ENCODE results near the gene KRT3.
"Not testable (repeated sequence)": the region's sequence is repeated elsewhere in the genome, so short reads cannot be mapped to it uniquely, and the experiment has no call there.

Gene KRT3

GRCh38 chr12:52756281-52756960 lies 39.5 kb downstream of the KRT3 start:
- DNase-seq: no peak

GRCh38 chr12:52755533-52755932 lies 40.4 kb downstream of the KRT3 start:
- DNase-seq: no peak

DNA sequence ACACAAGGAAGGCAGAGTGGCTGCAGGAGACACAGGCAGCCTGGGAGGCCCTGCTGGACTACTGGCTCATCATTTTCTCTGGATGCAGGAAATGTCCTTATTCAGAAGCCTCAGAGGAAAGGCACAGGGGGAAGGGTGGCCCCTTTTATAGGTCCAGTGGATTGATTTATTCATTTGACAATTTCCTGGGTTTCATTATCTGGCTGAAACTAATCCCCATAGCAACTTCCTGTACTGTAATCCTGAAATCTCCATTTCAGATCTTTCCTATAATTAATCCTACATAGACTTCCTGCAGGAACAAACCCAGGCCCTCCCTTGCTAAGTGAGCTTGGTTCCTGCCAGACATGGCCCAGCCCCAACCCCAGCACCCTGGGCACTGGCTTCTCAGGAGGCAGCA lies 41.8 kb downstream of the KRT3 start:
- DNase-seq: no peak

- no peak for DNase-seq
Observed at GRCh38 chr12:52753283-52753682, 42.6 kb downstream of the KRT3 start.

GRCh38 chr12:52752516-52752915 lies 43.4 kb downstream of the KRT3 start:
- DNase-seq: no peak

DNA sequence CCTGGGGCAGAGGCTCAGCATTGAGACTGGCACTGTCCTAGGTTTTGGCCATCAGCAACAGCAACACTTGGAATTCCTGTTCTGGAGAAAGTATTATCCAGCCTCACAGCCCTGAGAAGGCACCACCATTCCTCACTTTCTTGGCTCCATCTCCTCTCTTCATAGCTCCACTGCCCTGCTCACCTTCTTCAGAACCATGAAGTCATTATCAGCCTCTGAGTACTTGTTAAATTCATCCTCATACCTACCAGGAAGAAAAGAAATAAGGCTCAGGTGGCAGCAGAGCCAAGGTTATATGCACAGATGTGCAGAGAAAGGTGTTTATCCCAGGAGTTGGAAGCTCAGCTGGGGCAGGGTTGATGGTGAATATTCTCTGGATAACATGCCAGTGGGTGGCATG lies 44.1 kb downstream of the KRT3 start:
- no peak for DNase-seq

DNA sequence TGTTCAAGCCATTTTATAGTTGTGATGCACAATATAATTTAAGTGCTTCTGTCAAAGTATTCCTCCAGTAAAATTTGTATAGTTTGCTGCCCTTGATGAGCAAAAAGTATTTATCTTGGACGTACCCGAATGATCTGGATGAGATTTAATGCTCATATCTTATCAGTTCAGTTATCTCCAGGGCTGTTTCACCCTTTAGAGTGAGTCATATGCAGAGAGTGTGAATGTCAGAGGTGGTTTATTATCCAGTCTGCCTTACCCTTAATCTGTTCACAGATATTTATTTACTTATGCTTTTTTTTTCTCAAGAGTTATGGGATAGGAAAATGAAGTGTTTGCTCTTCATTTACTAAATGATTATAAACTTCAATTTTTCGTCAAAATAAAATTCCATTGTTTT lies 45.4 kb downstream of the KRT3 start:
- not testable (repeated sequence) for DNase-seq

DNA sequence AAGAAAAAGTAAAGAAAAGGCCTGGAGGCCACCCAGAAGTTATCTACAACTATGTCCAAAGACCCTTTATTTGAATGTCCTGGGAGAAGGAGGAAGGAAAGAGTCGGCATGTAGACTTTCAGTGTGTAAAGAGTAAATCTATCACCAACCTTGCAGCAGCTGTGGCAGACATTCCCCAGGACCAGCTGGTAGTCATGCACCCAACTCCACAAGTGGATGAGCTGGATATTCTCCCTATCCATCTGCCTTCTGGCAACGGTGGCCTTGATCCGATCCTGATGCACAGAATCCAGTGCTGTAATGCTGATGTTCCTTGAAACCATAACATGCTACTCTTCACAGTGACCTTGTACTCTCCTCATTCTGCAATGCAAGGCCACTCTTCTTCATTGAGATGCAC lies 46.1 kb downstream of the KRT3 start:
- DNase-seq: no peak

DNA sequence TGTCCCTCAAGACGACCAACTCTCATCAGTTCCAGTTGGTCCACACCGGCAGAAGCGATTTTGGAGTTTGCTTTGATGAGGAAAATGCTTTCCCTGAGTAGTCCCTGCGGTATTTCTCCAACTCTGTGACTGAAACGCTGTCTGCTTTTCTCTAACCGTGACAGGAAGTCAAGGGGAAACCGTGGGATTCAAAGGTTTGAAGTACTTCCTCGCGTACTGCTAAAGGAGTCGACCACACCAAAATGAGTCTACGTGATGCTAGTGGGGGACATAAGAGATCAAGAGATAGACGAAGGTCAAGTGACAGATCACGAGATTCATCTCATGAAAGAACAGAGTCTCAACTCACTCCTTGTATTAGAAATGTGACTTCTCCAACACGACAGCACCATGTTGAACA lies 47.3 kb downstream of the KRT3 start:
- DNase-seq: no peak

DNA sequence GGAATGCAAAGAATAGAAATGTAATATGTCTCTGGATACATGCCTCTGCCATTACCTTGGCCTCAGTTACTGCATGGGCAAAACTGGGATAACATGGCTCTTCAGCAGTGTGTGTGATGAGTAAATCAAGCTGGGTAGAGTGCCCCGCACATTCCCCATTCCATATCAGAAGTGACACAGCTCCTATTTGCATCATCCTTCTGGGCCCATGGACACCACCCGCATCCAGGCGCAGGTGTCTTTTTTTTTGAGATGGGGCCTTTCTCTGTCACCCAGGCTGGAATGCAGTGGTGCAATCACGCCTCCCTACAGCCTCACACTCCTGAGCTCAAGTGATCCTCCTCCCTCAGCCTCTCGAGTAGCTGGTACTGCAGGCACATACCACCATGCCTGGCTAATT lies 50.4 kb downstream of the KRT3 start:
- DNase-seq: no peak

- no peak for DNase-seq
Observed at GRCh38 chr12:52744493-52745156, 51.3 kb downstream of the KRT3 start.

DNA sequence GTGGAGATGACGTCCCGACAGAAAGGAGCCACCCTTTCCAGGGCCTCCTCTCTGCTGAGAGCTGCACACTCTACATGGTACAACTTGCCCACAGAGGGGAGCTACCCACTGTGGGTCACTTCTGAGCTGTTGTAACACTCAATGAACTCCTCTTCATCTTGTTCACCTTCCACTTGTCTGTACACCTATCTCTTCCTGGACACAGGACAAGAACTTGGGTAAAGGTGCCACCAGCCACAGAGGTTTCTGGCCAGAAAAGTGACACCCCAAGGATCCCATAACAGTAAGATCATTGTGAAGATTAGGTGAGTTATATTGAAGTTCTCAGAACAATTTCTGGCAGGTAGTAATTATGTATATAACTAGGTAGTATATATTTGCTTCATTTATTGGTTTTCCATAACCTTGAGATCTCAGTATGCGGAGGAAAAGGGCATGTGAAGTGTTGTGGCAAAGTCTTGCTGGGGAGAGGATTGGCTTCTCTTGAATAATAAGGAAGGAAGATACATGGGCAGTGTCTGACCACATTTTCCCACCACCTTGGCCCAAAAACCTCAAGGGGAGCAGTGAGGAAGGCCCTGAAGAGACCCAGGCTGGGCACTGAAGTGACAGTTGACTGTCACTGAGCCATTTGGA lies 53.0 kb downstream of the KRT3 start:
- DNase-seq: no peak

- DNase-seq: no peak
Observed at GRCh38 chr12:52742196-52742580, 53.7 kb downstream of the KRT3 start.

DNA sequence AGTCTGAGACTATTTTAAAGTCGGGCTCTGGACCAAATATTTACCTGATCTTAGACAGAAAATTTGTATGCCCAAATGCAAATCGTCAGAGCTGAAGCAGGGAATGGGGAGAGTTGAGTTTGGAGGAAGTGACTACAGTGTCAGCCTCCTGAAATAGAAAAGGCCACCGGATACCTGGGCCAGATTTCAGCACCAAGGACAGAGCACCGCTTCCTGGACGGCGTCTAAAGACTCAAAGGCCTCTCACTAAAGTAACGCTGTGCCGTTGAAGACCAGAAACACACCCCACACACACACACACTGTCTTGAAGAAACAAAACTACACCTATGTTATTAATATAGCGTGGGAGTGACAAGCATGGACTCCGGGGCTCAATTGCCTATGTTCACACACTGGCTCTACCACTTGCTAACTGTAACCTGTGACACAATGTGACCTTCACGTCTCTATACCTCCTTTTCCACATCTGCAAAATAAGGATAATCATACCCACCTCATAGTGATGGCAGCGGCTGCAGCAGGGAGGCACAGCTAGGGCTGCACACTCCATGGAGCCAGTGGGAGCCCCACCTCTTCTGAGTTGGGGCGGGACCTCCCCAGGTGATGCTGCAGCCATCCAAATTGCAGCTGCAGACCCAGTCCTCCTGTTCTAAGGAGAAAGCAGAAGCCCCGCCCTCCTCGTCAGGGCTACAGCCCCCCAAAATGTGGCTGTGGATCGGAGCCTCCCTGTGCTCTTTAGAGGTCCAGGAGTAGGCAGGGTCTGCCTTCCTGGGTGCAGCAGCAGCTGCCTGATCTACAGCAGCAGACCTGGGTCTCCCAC lies 54.3 kb downstream of the KRT3 start:
- no peak for DNase-seq

DNA sequence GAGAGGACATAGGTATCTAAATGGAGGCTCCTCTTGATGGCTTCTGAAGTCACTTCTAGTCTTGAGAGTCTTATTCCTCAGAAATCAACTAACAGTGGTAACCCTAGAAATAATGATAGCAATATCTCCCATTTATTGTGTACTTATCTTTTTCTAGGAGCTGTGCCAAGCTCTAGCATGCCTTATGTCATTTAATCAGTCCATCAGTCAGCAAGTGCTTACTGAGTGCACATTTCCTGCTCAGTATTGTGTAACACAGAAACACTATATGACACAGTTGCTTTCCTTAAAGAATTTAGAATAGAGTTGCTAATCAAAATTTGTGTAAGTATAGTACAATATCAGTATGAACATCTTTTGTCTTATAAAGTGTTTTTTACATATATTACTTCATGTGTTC lies 55.3 kb downstream of the KRT3 start:
- DNase-seq: no peak

DNA sequence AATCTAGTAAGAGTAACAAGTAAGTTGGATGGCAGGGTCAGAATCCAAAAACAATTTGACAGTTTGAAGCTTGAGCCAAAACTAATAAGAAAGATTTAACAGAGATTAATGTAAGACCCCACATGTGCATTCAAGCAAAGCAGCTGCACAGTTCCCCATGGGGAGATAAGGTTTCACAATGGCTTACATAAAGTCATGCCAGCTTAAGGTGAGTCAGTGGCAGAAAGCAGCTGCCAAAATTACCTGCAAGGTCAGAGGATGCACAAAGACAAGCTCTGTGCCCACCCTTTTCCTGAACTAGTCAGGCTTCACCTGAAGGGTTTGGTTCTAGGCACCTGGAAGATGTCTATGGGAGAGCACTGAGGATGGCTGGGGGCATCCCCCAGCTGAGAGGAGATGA lies 56.0 kb downstream of the KRT3 start:
- no peak for DNase-seq

Measured in NCI-H774 (cell line).